Epithelial cell of proximal tubule (primary cell): ENCODE results near the gene RASL12. TPM values are rescaled to one million over a fixed set of nuclear protein-coding genes. Genes with fewer than 3 reads are reported as not detected.

Experiments
- DNase-seq: peaks from one replicate; pipeline ENCODE4 v3.0.0-alpha.2; 2011; ENCODE audit warnings: low read depth
- H3K4me3 ChIP-seq: 2 replicates; pipeline ENCODE4 v1.5.1; 2011; ENCODE audit warnings: low read depth, mild to moderate bottlenecking, low read length
- total RNA-seq: library from RNA; depleted of rRNA; stranded (reverse); fragments of >200 nt; gene quantifications from 2 replicates; pipeline ENCODE4 v1.2.3, GENCODE V29; 2015
- TF ChIP-seq, protein P1 (sequence below): conservative IDR thresholded peaks from 2 replicates; pipeline ENCODE4 v1.5.1; 2012; ENCODE audit warnings: low read depth, mild to moderate bottlenecking, low read length

Gene RASL12
- total RNA-seq, 1 donor from 2014 or later, result not detected

DNA sequence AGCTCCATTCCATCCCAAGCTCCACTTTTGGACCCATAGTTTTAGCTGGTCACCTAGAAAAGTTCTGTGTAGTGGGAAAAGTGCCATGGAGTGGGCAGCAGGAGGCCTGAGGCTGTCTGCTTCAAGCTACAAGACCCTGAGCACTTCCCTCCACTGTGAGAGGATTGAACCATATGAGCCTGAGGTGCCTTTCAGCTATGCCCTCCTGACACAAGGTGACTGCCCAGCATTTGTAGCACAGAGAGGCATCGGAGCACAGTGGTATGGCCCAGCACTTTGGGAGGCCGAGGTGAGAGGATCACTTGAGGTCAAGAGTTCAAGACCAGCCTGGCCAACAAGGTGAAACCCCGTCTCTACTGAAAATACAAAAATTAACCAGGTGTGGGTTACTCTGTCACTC lies 4.8 kb upstream of the RASL12 start:
- TF ChIP-seq, protein P1, sequence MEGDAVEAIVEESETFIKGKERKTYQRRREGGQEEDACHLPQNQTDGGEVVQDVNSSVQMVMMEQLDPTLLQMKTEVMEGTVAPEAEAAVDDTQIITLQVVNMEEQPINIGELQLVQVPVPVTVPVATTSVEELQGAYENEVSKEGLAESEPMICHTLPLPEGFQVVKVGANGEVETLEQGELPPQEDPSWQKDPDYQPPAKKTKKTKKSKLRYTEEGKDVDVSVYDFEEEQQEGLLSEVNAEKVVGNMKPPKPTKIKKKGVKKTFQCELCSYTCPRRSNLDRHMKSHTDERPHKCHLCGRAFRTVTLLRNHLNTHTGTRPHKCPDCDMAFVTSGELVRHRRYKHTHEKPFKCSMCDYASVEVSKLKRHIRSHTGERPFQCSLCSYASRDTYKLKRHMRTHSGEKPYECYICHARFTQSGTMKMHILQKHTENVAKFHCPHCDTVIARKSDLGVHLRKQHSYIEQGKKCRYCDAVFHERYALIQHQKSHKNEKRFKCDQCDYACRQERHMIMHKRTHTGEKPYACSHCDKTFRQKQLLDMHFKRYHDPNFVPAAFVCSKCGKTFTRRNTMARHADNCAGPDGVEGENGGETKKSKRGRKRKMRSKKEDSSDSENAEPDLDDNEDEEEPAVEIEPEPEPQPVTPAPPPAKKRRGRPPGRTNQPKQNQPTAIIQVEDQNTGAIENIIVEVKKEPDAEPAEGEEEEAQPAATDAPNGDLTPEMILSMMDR, result no peak
- no peak for DNase-seq
- no peak overlapping the region for H3K4me3 ChIP-seq

DNA sequence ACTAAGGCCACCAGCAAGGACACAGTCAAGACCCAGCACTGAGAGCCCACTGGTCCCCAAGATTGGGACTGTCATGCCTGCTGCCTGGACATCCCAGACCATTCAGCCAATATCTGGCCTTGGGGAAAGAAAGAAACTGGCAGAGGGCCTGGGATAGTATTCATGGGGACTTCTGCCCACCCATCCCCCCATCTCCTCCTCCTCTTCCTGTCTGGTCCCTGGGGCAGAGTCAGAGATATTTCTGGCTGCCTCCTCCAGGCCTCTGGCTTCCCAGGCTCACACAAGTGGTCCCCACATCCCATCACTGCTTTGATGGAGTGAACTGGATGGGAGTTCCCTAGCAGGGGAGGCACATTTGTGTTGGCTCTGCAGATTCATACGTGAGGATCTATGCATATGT lies 4.2 kb upstream of the RASL12 start:
- no peak for DNase-seq
- TF ChIP-seq, protein P1, result no peak
- no peak overlapping the region for H3K4me3 ChIP-seq

DNA sequence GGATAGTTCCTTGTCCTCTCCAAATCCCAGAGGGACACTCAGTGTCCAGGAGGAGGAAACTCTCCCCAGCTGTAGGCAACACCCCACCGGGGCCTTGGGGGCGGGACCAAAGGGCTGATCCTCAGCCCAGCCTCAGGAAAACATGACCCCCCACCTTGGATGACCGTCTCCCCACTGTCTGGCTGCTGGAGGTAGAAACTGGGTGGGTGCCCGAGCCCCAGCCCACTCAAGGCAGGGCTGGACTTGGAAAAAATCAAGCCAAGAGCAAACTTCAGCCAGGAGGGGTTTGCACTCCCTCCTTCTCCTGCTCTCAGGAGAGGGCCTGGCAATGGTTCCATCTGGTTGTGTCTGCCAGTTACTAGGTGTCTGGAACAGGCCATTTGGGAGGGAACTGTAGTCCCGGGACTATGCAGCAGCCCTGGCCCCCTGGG lies 3.6 kb upstream of the RASL12 start:
- no peak overlapping the region for H3K4me3 ChIP-seq
- no peak for DNase-seq
- TF ChIP-seq, protein P1, result no peak

DNA sequence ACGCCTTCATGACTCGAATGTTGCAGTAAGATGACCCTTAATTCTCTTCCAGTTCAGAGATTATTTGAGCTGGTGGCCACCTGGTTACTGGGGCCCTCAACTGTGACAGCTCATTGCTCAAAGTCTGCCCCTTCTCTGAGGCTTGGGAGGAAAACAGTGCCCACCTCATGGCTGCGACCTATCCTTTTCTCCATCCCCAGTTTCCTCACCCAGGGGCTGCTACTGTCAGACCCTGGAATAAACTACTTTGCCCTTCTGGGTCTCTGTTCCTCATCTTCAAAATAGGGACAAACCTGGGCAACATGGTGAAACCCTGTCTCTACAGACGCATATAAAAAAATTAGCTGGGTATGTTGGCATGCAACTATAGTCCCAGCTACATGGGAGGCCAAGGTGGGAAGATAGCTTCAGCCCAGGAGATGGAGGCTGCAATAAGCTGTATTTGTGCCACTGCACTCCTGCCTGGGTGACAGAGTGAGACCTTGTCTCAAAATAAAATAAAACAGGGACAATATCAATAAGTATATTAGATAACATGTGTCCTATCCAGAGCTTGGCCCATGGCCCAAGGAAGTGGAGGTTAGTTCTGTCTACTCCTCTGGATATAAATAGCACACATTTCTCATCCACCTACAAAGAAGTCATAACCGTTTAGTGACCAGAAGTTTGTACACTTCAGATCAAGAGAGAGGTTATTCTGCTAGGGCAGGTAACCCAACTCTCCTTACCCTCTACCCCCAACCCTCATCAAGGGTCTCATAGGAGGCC lies 2.2 kb upstream of the RASL12 start:
- H3K4me3 ChIP-seq, result no peak overlapping the region
- no peak for DNase-seq
- TF ChIP-seq, protein P1, result no peak

DNA sequence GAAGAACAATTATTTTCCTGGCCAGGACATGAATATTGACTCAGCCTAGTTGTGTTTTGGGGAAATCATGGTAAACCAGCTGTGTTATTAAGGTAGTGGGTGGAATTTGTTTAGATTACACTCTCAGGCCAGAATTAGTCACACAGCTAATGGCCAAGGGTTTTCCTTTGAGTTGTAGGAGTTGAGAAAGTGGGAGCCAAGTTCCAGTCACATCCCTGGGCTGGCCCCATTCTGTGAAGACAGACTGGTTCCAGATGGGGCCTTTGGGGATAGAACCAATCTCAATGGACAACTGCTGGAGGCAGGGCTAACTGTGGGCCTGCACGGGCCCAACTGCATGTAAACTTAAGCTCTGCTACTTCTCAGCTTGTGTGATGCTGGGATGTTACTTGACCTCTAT lies 1.4 kb upstream of the RASL12 start:
- TF ChIP-seq, protein P1, result no peak
- no peak overlapping the region for H3K4me3 ChIP-seq
- DNase-seq, result no peak

DNA sequence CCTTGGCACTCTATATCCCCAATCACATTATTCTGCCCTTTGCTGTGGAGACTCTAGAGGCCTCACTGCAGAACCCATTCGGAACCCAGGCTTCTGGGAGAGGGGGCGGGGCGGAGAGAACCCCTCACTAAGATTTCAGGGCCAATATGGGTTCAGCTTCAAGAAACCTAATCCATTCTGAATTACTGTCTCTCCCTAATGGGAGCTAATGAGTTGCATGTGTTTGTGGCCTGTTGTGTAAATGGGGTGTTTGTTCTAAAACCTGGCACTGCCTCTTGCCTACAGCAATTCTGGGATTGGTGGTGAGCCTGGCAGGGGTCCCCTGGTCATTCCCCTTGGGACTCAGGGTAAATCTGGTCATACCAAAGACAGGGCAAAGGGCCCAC lies 605 bp upstream of the RASL12 start:
- DNase-seq, result no peak
- TF ChIP-seq, protein P1, result no peak
- H3K4me3 ChIP-seq, result no peak overlapping the region

DNA sequence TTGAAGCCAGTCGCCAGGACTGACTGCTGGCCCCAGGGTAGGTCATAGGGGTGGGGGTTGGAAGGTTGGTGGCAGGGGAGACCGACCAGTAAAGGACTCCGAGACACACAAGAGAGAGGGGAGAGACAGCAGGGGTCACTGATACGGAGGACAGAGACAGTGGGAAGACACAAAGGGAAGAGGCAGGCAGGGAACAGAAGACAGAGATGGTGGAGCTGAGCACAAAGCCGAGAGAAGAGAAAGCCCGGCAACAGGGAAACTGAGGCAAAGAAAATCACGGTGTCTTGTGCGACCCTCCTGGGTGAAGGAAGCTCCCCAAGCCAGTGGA lies 510 bp downstream of the RASL12 start:
- DNase-seq, result no peak
- H3K4me3 ChIP-seq, result no peak overlapping the region
- TF ChIP-seq, protein P1, result no peak
